ENCODE data around the gene MRPS34.

The MRPS34 gene

DNA sequence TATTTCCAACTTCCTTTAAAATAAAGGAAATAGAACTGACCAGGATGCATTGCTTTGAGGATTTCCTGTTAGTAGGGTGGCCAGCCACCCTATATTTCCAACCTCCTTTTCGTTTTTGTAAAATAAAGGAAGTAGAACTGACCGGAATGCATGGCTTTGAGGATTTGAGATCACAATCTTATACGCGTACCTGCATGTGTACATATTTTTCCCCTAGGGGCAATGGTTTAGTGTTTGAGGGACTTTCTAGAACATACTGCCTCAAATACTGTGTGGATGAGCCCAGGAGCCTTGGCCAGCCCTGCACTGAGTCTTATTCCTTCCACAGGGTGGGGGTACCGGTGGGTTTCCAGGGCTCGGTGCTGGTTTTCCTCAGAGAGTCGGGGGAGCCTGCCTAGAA lies 41.3 kb downstream of the MRPS34 start:
- Histone ChIP-seq H3K79me2 (ENCODE audit: low read length) (peaks cover 11% of the 10 kb centered on the region), H3K4me1 (ENCODE audit: low read length) (no peaks in the 10 kb centered on the region), H3K4me3 (ENCODE audit: low read length) (no peak overlapping the region), H3K9me3 (replicated peaks; ENCODE audit: insufficient read depth, low read length) (no peaks in the 10 kb centered on the region), H3K36me3 (replicated peaks; ENCODE audit: insufficient read depth, low read length) (no peaks in the 10 kb centered on the region; the same call in 1 of the 2 replicates), H3K27me3 (replicated peaks; ENCODE audit: insufficient read depth, low read length) (no peaks in the 10 kb centered on the region), H3K4me2 (ENCODE audit: low read depth, low read length) (no peak overlapping the region), H3K9me2 (replicated peaks; ENCODE audit: insufficient read depth, low read length) (no peaks in the 10 kb centered on the region), H2AFZ (ENCODE audit: low read length) (no peak overlapping the region), H3K9ac (ENCODE audit: low read length) (no peak overlapping the region), H3F3A (ENCODE audit: insufficient read depth, low read length) (peaks cover 4% of the 10 kb centered on the region; the same call in 1 of the 2 replicates), H3K27ac (ENCODE audit: low read length) (no peak overlapping the region), H4K20me1 (ENCODE audit: insufficient read depth, low read length) (no peaks in the 10 kb centered on the region)
- TF ChIP-seq EZH2 (optimal IDR thresholded peaks at IDR 0.05; ENCODE audit: low read depth, low read length) = no peak
- TF ChIP-seq EZH2phosphoT487 (IDR thresholded peaks at IDR 0.05; ENCODE audit: low read length) = no peak
- TF ChIP-seq, protein P1, sequence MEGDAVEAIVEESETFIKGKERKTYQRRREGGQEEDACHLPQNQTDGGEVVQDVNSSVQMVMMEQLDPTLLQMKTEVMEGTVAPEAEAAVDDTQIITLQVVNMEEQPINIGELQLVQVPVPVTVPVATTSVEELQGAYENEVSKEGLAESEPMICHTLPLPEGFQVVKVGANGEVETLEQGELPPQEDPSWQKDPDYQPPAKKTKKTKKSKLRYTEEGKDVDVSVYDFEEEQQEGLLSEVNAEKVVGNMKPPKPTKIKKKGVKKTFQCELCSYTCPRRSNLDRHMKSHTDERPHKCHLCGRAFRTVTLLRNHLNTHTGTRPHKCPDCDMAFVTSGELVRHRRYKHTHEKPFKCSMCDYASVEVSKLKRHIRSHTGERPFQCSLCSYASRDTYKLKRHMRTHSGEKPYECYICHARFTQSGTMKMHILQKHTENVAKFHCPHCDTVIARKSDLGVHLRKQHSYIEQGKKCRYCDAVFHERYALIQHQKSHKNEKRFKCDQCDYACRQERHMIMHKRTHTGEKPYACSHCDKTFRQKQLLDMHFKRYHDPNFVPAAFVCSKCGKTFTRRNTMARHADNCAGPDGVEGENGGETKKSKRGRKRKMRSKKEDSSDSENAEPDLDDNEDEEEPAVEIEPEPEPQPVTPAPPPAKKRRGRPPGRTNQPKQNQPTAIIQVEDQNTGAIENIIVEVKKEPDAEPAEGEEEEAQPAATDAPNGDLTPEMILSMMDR (IDR thresholded peaks at IDR 0.05; ENCODE audit: low read length) = no peak
- no peak for DNase-seq

DNA sequence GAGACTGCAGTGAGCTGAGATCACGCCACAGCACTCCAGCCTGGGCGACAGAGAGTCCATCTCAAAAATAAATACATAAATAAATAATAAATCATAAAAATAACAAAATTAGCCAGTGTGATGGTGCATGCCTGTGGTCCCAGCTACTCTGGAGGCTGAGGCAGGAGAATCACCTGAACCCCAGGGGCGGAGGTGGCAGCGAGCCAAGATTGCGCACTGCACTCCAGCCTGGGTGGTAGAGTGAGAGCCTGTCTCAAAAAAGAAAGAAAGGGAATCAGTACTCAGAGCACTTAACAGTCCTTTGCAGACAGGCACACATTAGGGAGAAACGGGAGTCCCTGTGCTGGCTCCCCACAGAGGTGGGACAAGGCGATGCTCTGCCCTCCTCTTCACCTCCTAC lies 41.9 kb downstream of the MRPS34 start:
- H4K20me1 ChIP-seq (ENCODE audit: insufficient read depth, low read length) = no peaks in the 10 kb centered on the region
- H3K4me3 ChIP-seq (ENCODE audit: low read length) = no peak overlapping the region
- H3K4me2 ChIP-seq (ENCODE audit: low read depth, low read length) = no peak overlapping the region
- H3K27me3 ChIP-seq (replicated peaks; ENCODE audit: insufficient read depth, low read length) = no peaks in the 10 kb centered on the region
- TF ChIP-seq EZH2 (optimal IDR thresholded peaks at IDR 0.05; ENCODE audit: low read depth, low read length) (no peak), EZH2phosphoT487 (IDR thresholded peaks at IDR 0.05; ENCODE audit: low read length) (no peak)
- TF ChIP-seq, protein P1 (IDR thresholded peaks at IDR 0.05; ENCODE audit: low read length) = no peak
- H3K9me2 ChIP-seq (replicated peaks; ENCODE audit: insufficient read depth, low read length) = no peaks in the 10 kb centered on the region
- peaks cover 4% of the 10 kb centered on the region; the same call in 1 of the 2 replicates for H3F3A ChIP-seq (ENCODE audit: insufficient read depth, low read length)
- H3K9me3 ChIP-seq (replicated peaks; ENCODE audit: insufficient read depth, low read length) = no peaks in the 10 kb centered on the region
- no peaks in the 10 kb centered on the region; the same call in 1 of the 2 replicates for H3K36me3 ChIP-seq (replicated peaks; ENCODE audit: insufficient read depth, low read length)
- no peaks in the 10 kb centered on the region for H3K4me1 ChIP-seq (ENCODE audit: low read length)
- DNase-seq = no peak
- H3K27ac ChIP-seq (ENCODE audit: low read length) = no peak overlapping the region
- no peak overlapping the region for H2AFZ ChIP-seq (ENCODE audit: low read length)
- peaks cover 11% of the 10 kb centered on the region for H3K79me2 ChIP-seq (ENCODE audit: low read length)
- no peak overlapping the region for H3K9ac ChIP-seq (ENCODE audit: low read length)

DNA sequence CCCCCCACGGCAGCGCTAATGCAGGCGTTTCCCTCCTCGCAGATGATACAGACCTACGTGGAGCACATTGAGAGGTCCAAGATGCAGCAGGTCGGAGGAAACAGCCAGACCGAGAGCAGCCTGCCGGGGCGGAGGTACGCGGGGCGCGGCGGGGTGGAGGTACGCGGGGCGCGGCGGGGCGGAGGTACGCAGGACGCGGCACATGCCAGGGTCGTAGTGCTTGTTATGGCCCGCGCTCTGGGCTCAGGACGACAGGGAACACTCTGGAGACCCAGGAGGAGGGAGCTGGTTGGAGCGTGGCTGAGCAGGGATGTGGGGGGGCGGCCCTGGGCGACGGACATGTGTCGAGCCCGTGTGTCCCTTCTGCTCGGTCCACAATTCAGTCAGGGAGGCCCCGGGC lies 43.5 kb downstream of the MRPS34 start:
- Histone ChIP-seq H3K9ac (ENCODE audit: low read length) (no peak overlapping the region), H3K27ac (ENCODE audit: low read length) (no peak overlapping the region), H2AFZ (ENCODE audit: low read length) (no peak overlapping the region), H3K4me1 (ENCODE audit: low read length) (no peaks in the 10 kb centered on the region), H3K79me2 (ENCODE audit: low read length) (peaks cover 15% of the 10 kb centered on the region), H3K36me3 (replicated peaks; ENCODE audit: insufficient read depth, low read length) (no peaks in the 10 kb centered on the region; the same call in 1 of the 2 replicates), H3K9me3 (replicated peaks; ENCODE audit: insufficient read depth, low read length) (no peaks in the 10 kb centered on the region), H3K4me2 (ENCODE audit: low read depth, low read length) (no peak overlapping the region), H4K20me1 (ENCODE audit: insufficient read depth, low read length) (no peaks in the 10 kb centered on the region), H3K9me2 (replicated peaks; ENCODE audit: insufficient read depth, low read length) (no peaks in the 10 kb centered on the region), H3K27me3 (replicated peaks; ENCODE audit: insufficient read depth, low read length) (no peaks in the 10 kb centered on the region), H3F3A (ENCODE audit: insufficient read depth, low read length) (no peaks in the 10 kb centered on the region), H3K4me3 (ENCODE audit: low read length) (no peak overlapping the region)
- no peak for TF ChIP-seq EZH2 (optimal IDR thresholded peaks at IDR 0.05; ENCODE audit: low read depth, low read length)
- TF ChIP-seq, protein P1 (IDR thresholded peaks at IDR 0.05; ENCODE audit: low read length) = no peak
- TF ChIP-seq EZH2phosphoT487 (IDR thresholded peaks at IDR 0.05; ENCODE audit: low read length) = no peak
- DNase-seq = no peak
